Measurements from ENCODE around the gene ARHGEF2.

The ARHGEF2 gene

DNA sequence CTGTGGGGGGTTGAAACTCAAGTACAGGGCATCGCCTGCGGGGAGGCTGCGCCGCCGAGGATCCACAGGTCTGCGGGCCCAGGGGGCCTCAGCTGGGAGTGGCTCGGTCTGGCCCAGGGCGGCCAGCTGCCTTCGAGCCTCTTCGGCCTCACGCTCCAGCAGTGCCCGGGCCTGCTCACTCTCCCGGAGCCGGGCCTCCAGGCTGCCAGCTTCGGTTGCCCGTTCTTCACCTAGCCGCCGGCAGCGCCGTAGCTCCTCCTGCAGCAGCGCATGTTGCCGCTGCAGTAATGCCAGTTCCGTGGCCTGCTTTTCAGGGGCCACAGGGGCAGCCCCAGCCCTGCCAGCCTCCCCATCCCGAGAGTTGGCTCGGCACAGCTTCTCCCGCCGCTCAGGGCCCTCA is 27.5 kb downstream of the ARHGEF2 start:
- ChIA-PET CTCF (interaction anchor here (0.8 kb wide), 1 partner anchor 39 kb away, joined by 3 read pairs; no protein-coding TSS in a partner anchor), POLR2A (interaction anchor here (0.6 to 1.9 kb wide), 2 partner anchors 11 to 16 kb away, joined by 5 to 6 read pairs; no protein-coding TSS in a partner anchor)
- H3K4me3 ChIP-seq (ENCODE audit: low read depth, low read length), result no peak overlapping the region
- TF ChIP-seq, protein P1, sequence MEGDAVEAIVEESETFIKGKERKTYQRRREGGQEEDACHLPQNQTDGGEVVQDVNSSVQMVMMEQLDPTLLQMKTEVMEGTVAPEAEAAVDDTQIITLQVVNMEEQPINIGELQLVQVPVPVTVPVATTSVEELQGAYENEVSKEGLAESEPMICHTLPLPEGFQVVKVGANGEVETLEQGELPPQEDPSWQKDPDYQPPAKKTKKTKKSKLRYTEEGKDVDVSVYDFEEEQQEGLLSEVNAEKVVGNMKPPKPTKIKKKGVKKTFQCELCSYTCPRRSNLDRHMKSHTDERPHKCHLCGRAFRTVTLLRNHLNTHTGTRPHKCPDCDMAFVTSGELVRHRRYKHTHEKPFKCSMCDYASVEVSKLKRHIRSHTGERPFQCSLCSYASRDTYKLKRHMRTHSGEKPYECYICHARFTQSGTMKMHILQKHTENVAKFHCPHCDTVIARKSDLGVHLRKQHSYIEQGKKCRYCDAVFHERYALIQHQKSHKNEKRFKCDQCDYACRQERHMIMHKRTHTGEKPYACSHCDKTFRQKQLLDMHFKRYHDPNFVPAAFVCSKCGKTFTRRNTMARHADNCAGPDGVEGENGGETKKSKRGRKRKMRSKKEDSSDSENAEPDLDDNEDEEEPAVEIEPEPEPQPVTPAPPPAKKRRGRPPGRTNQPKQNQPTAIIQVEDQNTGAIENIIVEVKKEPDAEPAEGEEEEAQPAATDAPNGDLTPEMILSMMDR (IDR thresholded peaks at IDR 0.05; ENCODE audit: insufficient read depth, low read length, missing control alignments), result no peak
- no peak for DNase-seq (ENCODE audit: low read depth, low spot score)

DNA sequence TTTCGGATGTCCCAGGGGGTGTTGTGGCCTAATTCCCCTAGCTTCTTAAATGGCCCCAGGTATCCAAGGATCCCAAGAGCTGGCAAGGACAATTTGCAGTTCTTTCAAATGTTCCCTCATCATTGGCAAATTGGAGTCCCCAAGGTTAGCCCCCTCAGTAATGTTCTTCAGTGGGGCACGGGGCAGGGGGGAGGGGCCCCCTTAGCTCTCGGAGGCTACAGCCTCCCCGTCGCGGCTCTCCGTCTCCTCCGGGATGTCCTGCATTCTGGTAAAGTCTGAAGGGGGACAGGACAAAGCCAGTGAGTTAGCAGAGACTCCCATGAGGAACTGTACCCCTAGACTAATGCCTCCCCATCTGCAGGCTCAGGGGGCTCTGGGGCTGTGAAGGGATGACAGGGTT is 30.6 kb downstream of the ARHGEF2 start:
- TF ChIP-seq, protein P1 (IDR thresholded peaks at IDR 0.05; ENCODE audit: insufficient read depth, low read length, missing control alignments), result no peak
- CTCF ChIA-PET, result interaction anchor here (2.7 to 3.5 kb wide), 2 partner anchors 9 to 41 kb away, joined by 13 read pairs; no protein-coding TSS in a partner anchor
- H3K4me3 ChIP-seq (ENCODE audit: low read depth, low read length), result no peak overlapping the region
- no peak for DNase-seq (ENCODE audit: low read depth, low spot score)
- POLR2A ChIA-PET, result interaction anchor here (0.9 kb wide), 1 partner anchor 29 kb away, joined by 3 read pairs; no protein-coding TSS in a partner anchor

DNA sequence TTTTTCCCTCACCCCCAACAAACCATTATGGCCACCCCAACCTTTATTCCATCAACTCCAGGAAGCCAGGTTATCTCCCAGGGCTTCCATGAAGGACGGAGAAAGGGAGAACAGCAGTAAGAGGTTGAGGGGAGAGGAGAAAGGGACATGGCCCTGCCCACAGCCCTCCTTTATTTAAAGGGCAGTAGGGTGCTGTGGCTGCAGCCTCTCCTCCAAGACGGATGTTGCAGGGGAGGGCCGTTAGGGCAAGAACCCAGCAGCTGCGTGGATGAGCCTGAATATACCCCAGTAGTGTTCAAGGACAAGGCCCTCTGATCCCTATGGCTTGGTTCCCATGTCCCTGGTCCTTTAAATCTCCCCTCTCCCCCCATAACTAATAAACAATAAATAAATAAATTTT is 31.1 kb downstream of the ARHGEF2 start:
- ChIA-PET CTCF (interaction anchor here (2.7 to 3.5 kb wide), 2 partner anchors 9 to 42 kb away, joined by 13 read pairs; no protein-coding TSS in a partner anchor), POLR2A (no interaction called here)
- TF ChIP-seq, protein P1 (IDR thresholded peaks at IDR 0.05; ENCODE audit: insufficient read depth, low read length, missing control alignments), result no peak
- DNase-seq (ENCODE audit: low read depth, low spot score), result no peak
- H3K4me3 ChIP-seq (ENCODE audit: low read depth, low read length), result no peak overlapping the region

DNA sequence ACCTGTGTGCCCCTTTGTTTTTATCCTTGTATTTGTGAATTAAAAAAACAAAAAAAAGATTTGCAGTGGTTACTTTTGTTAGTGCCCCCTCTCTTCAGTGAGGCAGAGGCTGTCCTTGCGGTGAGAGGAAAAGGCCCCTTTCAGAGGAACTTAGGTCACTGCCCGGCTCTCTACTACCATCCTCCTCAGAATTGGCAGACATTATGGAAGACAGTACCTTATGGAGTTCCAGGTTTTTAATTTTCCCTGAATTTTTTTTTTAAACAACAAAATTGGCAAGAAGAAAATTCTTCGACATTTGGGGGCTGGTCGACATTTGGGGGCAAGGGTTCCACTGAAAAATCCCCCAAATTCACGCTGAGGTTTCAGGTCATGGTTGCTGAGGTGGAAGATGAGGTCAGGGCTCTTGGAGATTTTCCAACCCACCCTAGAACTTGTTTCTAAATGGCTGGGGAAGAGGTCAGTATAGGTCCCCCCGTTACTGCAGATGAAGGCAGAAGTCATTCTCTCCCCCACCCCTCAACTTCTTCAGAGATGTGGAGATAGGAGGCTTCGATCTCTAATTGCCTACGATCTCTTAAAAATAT is 31.6 kb downstream of the ARHGEF2 start:
- DNase-seq (ENCODE audit: low read depth, low spot score), result no peak
- TF ChIP-seq, protein P1 (IDR thresholded peaks at IDR 0.05; ENCODE audit: insufficient read depth, low read length, missing control alignments), result no peak
- no peak overlapping the region for H3K4me3 ChIP-seq (ENCODE audit: low read depth, low read length)
- ChIA-PET CTCF (interaction anchor here (3.3 kb wide), 1 partner anchor 43 kb away, joined by 23 read pairs; no protein-coding TSS in a partner anchor), POLR2A (no interaction called here)

DNA sequence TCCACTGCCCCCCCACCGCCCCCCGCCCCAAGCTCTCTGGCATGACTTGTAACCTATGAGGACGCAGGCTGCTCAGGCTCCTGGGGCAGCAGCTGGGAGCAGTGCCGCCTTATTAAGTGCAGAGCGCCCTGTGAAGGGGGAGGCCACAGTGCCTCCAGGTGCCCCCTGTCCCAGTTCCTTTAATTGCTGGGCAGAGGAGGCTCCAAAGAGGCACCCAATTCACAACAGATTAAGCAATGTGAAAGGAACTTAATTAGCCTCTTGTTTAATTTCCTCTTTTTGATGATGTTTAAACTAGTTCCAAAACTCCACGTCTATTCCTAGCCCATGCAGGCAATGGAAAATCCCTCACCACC is 33.9 kb downstream of the ARHGEF2 start:
- no peak overlapping the region for H3K4me3 ChIP-seq (ENCODE audit: low read depth, low read length)
- POLR2A ChIA-PET, result interaction anchor here (0.6 to 1.5 kb wide), 2 partner anchors 10 to 12 kb away, joined by 4 read pairs; partner anchors contain the start of gene KHDC4
- TF ChIP-seq, protein P1 (IDR thresholded peaks at IDR 0.05; ENCODE audit: insufficient read depth, low read length, missing control alignments), result no peak

DNA sequence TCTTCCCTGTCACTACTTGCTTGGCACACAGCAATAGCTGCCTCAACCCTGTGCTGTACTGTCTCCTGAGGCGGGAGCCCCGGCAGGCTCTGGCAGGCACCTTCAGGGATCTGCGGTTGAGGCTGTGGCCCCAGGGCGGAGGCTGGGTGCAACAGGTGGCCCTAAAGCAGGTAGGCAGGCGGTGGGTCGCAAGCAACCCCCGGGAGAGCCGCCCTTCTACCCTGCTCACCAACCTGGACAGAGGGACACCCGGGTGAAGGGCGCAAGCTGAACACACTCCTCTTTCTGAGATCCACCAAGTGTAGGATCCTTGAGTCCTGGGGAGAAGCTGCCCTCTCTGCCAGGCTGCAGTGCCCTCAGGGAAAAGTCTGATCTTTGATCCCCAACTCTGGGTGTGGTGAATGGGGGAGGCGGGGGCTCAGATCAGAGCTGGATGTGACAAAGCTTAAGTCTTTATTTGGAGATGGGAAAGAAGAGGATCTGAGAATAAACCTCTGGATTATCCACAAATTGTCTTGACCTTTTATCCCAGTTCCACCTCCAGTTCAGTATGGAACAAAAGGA is 35.7 kb downstream of the ARHGEF2 start:
- CTCF ChIA-PET, result interaction anchor here (1.0 to 2.4 kb wide), 5 partner anchors 12 to 282 kb away, joined by 3 to 8 read pairs (median 4); no protein-coding TSS in a partner anchor
- H3K4me3 ChIP-seq (ENCODE audit: low read depth, low read length), result no peak overlapping the region
- DNase-seq (ENCODE audit: low read depth, low spot score), result no peak
- TF ChIP-seq, protein P1 (IDR thresholded peaks at IDR 0.05; ENCODE audit: insufficient read depth, low read length, missing control alignments), result no peak
- POLR2A ChIA-PET, result interaction anchor here (0.9 to 1.7 kb wide), 5 partner anchors 8 to 37 kb away, joined by 3 to 6 read pairs (median 3); no protein-coding TSS in a partner anchor

More for the DNA sequence above, 33.9 kb downstream of the ARHGEF2 start:
- DNase-seq (ENCODE audit: low read depth, low spot score), result no peak
- CTCF ChIA-PET, result interaction anchor here (1.1 to 3.3 kb wide), 6 partner anchors 10 to 46 kb away, joined by 3 to 23 read pairs (median 5); no protein-coding TSS in a partner anchor
